Measurements from ENCODE around the gene CHD6. TPM values are rescaled to one million over a fixed set of nuclear protein-coding genes. Genes with fewer than 3 reads are reported as not detected.
A peak's percentile ranks its signal among the peaks of the same experiment; 100 is the strongest.

The CHD6 gene
- total and polyA plus RNA-seq, 2 of the 13 experiments (the other 11 are each of a cell fraction or from before 2014, with no cell fraction given), result 14.4 to 52.0 TPM

- Histone ChIP-seq H3K79me2 (ENCODE audit: insufficient read depth, low read length) (peaks cover 25% of the 10 kb centered on the region), H4K20me1 (ENCODE audit: insufficient read depth, low read length) (no peaks in the 10 kb centered on the region), H3K9ac (ENCODE audit: insufficient read depth, low read depth, low read length) (no peak overlapping the region), H2AFZ (ENCODE audit: low read length) (no peak overlapping the region), H3K4me3 (replicated peaks in 1 of 3; ENCODE audit: insufficient read depth in 1 of 3, low read depth in 2 of 3, low read length in 3 of 3) (no peak overlapping the region), H3K9me3 (ENCODE audit: low read length) (no peaks in the 10 kb centered on the region), H3K4me2 (ENCODE audit: low read depth, low read length) (no peak overlapping the region), H3K27me3 (ENCODE audit: control insufficient read depth in 1 of 2, insufficient read depth in 2 of 2, low read length in 2 of 2) (no peaks in the 10 kb centered on the region), H3K36me3 (replicated peaks in 1 of 2; ENCODE audit: control insufficient read depth in 1 of 2, insufficient read depth in 2 of 2, low read length in 2 of 2) (peaks cover 10 to 16% of the 10 kb centered on the region in 2 experiments), H3K4me1 (ENCODE audit: insufficient read depth, low read length) (no peaks in the 10 kb centered on the region), H3K27ac (ENCODE audit: extremely low read length, insufficient read depth, low read length) (no peak overlapping the region)
- DNase-seq (ENCODE audit: low spot score) (no peak), ATAC-seq (no peak), FAIRE-seq (no peak)
- POLR2A ChIA-PET, result no interaction called here
- CTCF ChIA-PET (ENCODE audit: low intra/inter-chr PET ratio, low total read pairs), result no interaction called here
- BruUV-seq (replicated peaks), result no TSS peak
- WGBS (ENCODE audit: low lambda C conversion rate), result 97% methylated on average over 5 of the region's 5 CpGs
- in situ Hi-C loops (cut with HindIII; ENCODE audit: extremely low pct_ligation_motif_present, low pct_unique_long_range_greater_than_20kb) (no loop called here), intact Hi-C loops (cut with micrococcal nuclease; ENCODE audit: unreplicated experiment) (no loop called here)
- TF ChIP-seq HNRNPK (IDR thresholded peaks at IDR 0.05; ENCODE audit: low read depth, low read length, poor library complexity, severe bottlenecking) (no peak), ESRRA (CRISPR knock-in tag; IDR thresholded peaks at IDR 0.05; ENCODE audit: low read depth) (no peak), NFE2L2 (IDR thresholded peaks at IDR 0.05; ENCODE audit: low read length) (no peak), ZNF609 (CRISPR knock-in tag; IDR thresholded peaks at IDR 0.05; ENCODE audit: borderline replicate concordance) (no peak), DDIT3 (CRISPR knock-in tag; IDR thresholded peaks at IDR 0.05) (no peak), PRDM15 (CRISPR knock-in tag; IDR thresholded peaks at IDR 0.05) (peak; percentile 40; the same call in 1 of the 2 replicates)
Measured at GRCh38 chr20:41523857-41524256, 94.3 kb downstream of the CHD6 start.

Data from HepG2 (cell line).